Measurements from ENCODE around the gene FAF1. TPM values are rescaled to one million over a fixed set of nuclear protein-coding genes. Genes with fewer than 3 reads are reported as not detected.

The FAF1 gene
- total RNA-seq, 1 experiment from 2014 or later = 73.2 TPM

GRCh38 chr1:50880373-50880772 is 79.7 kb downstream of the FAF1 start:
- H3K4me3 ChIP-seq (replicated peaks in 1 of 2; ENCODE audit: low read depth in 1 of 2, low read length in 2 of 2) = no peak overlapping the region
- H3K9me3 ChIP-seq (ENCODE audit: control insufficient read depth in 1 of 2, insufficient read depth in 1 of 2, low read depth in 1 of 2, low read length in 2 of 2) = no peaks in the 10 kb centered on the region
- no peaks in the 10 kb centered on the region for H3K4me1 ChIP-seq (ENCODE audit: control insufficient read depth in 1 of 2, insufficient read depth in 2 of 2, low read length in 2 of 2)
- BruUV-seq (replicated peaks) = no TSS peak
- intact Hi-C loops (cut with micrococcal nuclease) = no loop called here
- ChIA-PET POLR2A (no interaction called here), CTCF (interaction anchor here (1.5 kb wide), 1 partner anchor 309 kb away, joined by 3 read pairs; no protein-coding TSS in a partner anchor), RAD21 (ENCODE audit: low non-redundant PET in 1 of 2, low total read pairs in 2 of 2, uncharacterized antibody in 2 of 2, unreplicated experiment in 2 of 2) (no interaction called here)
- no peak overlapping the region for H3K9ac ChIP-seq (ENCODE audit: low read length)
- H3K27me3 ChIP-seq (ENCODE audit: insufficient read depth, low read length) = no peaks in the 10 kb centered on the region
- no peak overlapping the region for H3K4me2 ChIP-seq (ENCODE audit: low read length)
- peaks cover 10% of the 10 kb centered on the region; the same call in 1 of the 2 replicates for H4K20me1 ChIP-seq (ENCODE audit: insufficient read depth)
- peaks cover 76% of the 10 kb centered on the region for H3K79me2 ChIP-seq (ENCODE audit: insufficient read depth, low read length)
- ATAC-seq (no peak), DNase-seq (ENCODE audit: low read depth, low spot score) (no peak)
- TF ChIP-seq SP1 (IDR thresholded peaks at IDR 0.05; ENCODE audit: low read depth) = no peak
- TF ChIP-seq CEBPB (IDR thresholded peaks at IDR 0.05; ENCODE audit: low read depth) = no peak
- TF ChIP-seq CTCF (IDR thresholded peaks at IDR 0.05 in 2 of 3, conservative IDR thresholded peaks at IDR 0.05 in 1 of 3; ENCODE audit: borderline replicate concordance in 1 of 3, insufficient read depth in 1 of 3, low read depth in 2 of 3, low read length in 2 of 3) = no peak
- no peak for TF ChIP-seq REST (IDR thresholded peaks at IDR 0.05; ENCODE audit: low read depth)
- no peak for TF ChIP-seq FOSL1 (IDR thresholded peaks at IDR 0.05; ENCODE audit: low read depth)
- no peak for TF ChIP-seq TCF7L2 (IDR thresholded peaks at IDR 0.05; ENCODE audit: borderline replicate concordance, extremely low read depth, insufficient read depth, insufficient read length)
- no peak for TF ChIP-seq POLR2A (IDR thresholded peaks at IDR 0.05; ENCODE audit: borderline replicate concordance, extremely low read depth, insufficient read depth, insufficient read length)
- TF ChIP-seq ZBTB33 (IDR thresholded peaks at IDR 0.05; ENCODE audit: extremely low read depth, insufficient replicate concordance, low read length) = no peak
- TF ChIP-seq YY1 (IDR thresholded peaks at IDR 0.05; ENCODE audit: extremely low read depth, insufficient replicate concordance, low read depth, low read length) = no peak
- no peak for TF ChIP-seq JUND (IDR thresholded peaks at IDR 0.05)
- TF ChIP-seq EGR1 (IDR thresholded peaks at IDR 0.05; ENCODE audit: low read depth) = no peak
- no peak for TF ChIP-seq RAD21 (IDR thresholded peaks at IDR 0.05; ENCODE audit: low read depth)
- TF ChIP-seq CBX3 (IDR thresholded peaks at IDR 0.05; ENCODE audit: low read depth) = no peak
- TF ChIP-seq ZFX (IDR thresholded peaks at IDR 0.05) = no peak
- TF ChIP-seq, protein P1, sequence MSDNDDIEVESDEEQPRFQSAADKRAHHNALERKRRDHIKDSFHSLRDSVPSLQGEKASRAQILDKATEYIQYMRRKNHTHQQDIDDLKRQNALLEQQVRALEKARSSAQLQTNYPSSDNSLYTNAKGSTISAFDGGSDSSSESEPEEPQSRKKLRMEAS (IDR thresholded peaks at IDR 0.05) = no peak
- no peak for TF ChIP-seq POLR2AphosphoS5 (IDR thresholded peaks at IDR 0.05; ENCODE audit: low read depth, low read length)
- TF ChIP-seq, protein P2, sequence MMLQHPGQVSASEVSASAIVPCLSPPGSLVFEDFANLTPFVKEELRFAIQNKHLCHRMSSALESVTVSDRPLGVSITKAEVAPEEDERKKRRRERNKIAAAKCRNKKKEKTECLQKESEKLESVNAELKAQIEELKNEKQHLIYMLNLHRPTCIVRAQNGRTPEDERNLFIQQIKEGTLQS (IDR thresholded peaks at IDR 0.05) = no peak
- no peaks in the 10 kb centered on the region for H3K36me3 ChIP-seq (ENCODE audit: control insufficient read depth in 1 of 2, insufficient read depth in 2 of 2, low read length in 2 of 2)
- no peaks in the 10 kb centered on the region for H3K9me2 ChIP-seq (ENCODE audit: insufficient read depth)
- no peak overlapping the region for H2AFZ ChIP-seq (ENCODE audit: low read depth, low read length, poor library complexity, severe bottlenecking)
- H3K27ac ChIP-seq (ENCODE audit: low read depth, low read length) = no peak overlapping the region
